ENCODE measurements around the gene PRAF2.

DNA sequence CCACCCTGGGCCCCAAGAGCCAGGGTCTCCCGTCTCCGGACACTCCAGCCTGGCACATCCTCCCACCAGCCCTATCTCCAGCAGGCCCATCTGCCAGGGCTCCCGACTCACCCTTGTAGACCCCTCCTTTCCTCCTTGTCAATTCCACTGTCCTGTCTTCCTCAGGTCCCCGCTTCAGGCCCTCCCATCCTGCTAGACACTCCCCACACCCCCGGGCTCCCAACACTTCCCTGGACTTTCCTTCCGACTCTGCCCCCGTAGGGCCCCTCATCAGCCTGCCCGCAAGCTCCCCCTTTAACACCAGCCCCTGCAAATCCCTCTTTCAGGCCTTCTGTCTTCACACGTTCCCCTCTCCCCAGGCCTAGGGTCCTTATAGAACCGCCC lies 1.1 kb downstream of the PRAF2 start:
- TF ChIP-seq DACH1 (IDR thresholded peaks at IDR 0.05; ENCODE audit: partially characterized antibody), result no peak
- TF ChIP-seq NR2C2 (CRISPR knock-in tag; IDR thresholded peaks at IDR 0.05), result no peak
- TF ChIP-seq NR2C2 (tag; IDR thresholded peaks at IDR 0.05), result no peak
- TF ChIP-seq MAZ (CRISPR knock-in tag; conservative IDR thresholded peaks at IDR 0.05 in 1 of 2, IDR thresholded peaks at IDR 0.05 in 1 of 2), result no peak
